Activated CD4-positive, alpha-beta T cell treated with anti-CD3 and anti-CD28 coated beads, Interleukin-2, amount 50 U/mL, for 48 hours (primary cell): Measurements from ENCODE around the gene PDLIM3.
"Not testable (repeated sequence)": the region's sequence is repeated elsewhere in the genome, so short reads cannot be mapped to it uniquely, and the experiment has no call there.

Experiments
- DNase-seq, 2 experiments: peaks; one replicate each; pipeline ENCODE4 v3.0.0-alpha.2; 2020

Gene PDLIM3, protein sequence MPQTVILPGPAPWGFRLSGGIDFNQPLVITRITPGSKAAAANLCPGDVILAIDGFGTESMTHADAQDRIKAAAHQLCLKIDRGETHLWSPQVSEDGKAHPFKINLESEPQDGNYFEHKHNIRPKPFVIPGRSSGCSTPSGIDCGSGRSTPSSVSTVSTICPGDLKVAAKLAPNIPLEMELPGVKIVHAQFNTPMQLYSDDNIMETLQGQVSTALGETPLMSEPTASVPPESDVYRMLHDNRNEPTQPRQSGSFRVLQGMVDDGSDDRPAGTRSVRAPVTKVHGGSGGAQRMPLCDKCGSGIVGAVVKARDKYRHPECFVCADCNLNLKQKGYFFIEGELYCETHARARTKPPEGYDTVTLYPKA

GRCh38 chr4:185534866-185535611 lies at the start of gene PDLIM3:
PDLIM3 (minus strand) TSS chr4:185535507; CDS start chr4:185535434, 73 bp downstream.
- DNase-seq, result peak; percentile 6 to 9

DNA sequence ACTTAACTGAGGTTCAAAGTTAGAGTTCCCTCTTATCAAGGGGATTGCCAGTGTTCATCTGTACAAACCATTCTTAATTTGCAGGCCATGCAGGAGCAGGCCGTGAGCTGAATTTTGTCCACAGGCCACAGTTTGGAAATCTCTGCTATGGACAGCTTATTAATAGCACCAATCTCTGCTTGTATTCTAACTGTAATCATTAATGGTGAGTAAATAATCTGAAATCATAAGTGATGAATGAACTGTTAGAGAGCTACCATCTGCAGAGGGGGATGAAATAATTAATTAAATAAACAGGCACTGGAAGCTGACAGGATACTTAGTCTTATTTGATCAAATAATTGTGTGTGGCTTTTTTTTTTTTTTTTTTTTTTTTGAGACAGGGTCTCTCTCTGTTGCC lies 48.5 kb upstream of the PDLIM3 start:
- no peak for DNase-seq

DNA sequence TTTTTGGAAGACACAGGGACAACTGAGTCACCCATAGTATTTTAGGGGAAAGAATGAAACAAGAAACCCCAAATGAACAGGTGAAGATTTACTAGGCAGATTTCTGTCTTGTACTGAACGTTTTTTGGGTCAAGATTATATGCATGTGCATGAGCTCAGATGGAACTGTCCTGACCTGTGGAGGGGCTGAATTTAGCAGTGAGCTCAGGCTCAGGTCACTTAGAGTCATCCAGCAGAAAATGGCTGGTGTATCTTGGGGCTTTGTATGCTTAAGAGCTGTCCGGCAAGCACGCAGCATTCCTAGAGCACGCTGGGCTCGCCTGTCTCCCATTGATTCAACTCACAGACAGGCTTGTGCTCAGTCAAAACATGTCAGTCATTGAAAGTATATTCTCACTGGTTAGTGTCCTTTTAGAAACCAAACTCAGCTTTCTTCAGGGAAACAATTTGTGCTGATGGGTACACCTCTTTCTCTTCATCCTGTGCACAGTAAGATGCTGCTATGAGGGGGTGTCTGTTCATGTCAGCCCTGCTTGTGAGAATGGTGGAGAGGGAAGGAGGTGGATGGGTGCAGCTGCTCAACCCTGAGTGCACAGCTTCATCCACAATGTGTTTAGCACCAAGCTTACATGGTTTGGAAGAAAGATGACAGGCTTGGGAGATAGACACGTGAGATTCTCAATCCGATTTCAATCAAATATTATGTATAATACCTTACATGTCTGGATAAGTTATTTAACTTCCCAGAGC lies 47.5 kb upstream of the PDLIM3 start:
- no peak for DNase-seq

DNA sequence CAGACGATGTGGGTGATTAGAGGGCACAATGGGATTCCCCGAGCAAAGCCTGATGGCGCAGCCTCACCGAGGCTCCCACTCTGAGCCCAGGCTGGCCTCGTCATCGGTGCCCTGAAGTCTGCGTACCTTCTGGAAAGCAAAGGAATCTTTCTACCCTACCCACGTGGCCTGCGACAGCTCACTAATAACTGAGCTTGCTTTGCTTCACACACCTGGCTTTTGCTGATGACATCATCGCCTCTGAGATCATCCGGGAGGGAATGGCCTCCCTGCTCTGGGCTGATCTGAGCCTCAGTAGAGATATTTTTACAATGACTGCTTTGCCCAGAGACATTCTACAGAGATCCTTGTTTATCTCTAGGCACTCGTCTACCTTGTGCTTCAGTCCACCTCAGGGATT lies 45.4 kb upstream of the PDLIM3 start:
- no peak for DNase-seq

DNA sequence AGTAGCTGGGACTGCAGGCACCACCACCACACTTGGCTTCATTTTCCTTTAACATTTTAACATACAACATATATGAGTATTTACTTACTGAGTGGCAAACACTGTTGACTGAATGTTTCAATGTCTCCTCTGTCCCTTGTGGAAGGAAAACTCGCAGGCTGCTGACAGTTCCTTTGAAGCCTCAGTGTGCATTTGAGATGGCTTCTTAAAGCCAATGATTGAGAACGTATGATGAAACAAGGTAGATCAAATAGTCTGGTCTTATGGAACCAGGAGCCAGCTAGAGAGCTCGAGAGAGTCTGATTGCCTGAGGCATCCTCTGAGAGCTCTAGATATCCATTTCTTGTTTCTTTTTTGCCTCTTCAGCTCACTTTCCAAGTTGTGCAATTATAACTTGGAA lies 43.0 kb upstream of the PDLIM3 start:
- no peak for DNase-seq

DNA sequence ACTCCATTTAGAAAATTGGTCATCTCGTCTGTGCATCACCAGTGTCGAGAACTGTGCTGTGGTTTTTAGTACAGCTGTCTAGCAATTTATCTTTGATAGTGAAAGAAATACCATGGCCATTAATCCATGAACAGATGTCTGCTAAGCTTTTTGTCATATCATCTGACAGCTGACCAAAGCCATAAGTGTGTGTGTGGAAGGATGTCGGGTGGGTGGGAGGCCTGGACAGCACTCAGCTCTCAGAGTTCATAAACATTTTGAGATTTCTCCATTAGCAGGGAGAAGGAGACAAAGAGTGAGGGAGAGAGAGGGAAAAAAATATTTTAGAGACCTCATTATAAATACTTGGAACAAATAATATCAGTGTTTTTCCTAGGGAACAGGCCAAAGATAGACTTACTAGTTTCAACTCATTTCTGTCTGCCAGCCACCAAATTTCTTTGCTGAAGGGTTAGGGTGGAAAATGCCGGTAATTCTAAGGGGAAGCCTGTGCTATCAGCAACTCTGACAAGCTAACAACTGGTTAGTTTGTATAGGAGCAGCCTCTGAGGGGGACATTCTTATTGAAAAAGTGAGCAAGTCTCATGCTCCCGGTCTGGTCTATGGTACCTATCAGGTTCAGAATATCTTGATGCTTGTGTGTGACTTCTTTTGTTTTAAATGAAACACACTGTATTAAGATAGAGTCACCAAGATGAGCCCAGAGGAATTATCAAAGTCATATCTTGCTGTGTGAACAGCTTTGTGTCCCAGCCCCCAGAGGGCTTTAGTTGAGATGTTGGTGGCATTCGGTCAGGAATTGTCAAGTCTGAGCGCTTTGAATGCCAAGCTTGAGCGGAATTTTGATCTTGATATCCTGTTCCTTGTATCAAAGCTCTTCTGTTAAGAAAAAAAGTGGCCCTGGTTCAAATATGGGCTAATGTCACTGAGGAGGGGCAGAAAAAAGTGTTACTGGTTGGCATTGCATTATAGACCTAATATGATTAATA lies 41.9 kb upstream of the PDLIM3 start:
- DNase-seq, result no peak

DNA sequence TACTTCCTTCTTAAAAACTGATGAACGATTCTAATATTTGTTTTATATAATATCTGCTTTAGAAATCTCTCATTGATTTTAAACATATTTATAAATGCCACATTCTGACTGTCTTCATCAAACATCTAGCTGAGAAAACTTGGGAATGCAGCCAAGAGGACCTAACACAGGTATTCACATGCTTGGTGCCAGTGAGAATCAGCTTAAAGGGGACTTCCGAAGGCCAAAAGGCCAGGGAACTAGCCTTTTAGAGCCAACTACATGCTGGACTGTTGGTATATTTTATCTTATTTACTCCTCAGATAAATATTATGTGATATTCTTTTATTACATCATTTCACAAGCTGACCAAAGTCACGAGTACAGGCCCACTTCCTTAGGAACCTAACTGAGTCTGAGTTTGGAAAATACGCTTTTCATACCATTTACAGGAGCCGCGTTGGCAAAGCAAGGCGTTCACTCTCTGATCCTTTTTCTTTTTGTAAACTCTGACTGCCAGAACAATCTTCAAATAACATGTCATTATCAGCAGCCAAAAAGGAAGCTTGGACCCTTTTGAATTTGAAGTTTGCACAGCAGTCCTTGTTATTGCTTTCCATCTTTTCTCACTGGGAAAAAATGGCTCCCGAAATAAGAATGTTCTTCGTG lies 41.1 kb upstream of the PDLIM3 start:
- no peak for DNase-seq

DNA sequence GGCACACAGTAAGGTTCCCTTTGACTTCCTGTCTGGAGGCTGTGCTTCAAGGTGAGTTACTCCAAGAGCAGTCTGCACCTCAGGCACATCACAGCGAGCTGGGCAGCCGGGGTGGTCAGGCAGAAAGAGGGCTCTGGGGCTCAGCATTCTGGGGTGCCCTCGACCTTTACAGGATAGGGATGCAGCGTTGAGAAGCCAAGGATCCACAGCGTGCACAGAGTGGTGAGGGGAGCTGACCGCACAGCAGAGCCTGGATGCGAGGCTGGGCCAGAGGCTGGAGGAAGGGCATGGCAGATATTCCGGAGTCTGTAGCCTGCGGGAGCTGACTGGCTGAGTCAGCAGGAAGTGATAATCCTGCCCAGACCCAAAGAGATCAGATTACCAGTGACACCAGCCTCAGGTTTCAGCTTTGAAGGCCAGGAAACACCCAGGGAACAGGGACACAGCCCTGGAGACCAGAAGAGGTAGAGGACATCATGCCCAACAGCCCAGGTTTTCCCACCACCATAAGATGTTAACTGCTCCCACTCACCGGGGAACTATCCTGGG lies 38.4 kb upstream of the PDLIM3 start:
- no peak for DNase-seq

DNA sequence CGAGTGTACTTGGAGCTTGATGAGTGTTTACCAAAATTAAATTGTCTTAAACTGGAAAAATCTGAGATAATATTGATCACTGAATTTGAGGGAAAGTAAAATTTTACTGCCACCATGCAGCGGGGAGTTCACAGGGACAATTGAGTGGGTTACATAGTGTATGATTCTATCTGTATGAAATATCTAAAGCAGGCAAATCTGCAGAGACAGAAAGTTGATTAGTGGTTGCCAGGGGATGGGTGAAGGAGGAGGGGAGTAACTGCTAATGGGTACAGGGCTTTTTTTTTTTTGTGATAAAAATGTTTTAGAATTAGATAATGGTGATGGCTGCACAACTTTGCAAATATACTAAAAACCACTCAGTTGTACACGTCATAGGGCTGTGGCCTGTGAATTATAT lies 35.4 kb upstream of the PDLIM3 start:
- DNase-seq, result no peak

DNA sequence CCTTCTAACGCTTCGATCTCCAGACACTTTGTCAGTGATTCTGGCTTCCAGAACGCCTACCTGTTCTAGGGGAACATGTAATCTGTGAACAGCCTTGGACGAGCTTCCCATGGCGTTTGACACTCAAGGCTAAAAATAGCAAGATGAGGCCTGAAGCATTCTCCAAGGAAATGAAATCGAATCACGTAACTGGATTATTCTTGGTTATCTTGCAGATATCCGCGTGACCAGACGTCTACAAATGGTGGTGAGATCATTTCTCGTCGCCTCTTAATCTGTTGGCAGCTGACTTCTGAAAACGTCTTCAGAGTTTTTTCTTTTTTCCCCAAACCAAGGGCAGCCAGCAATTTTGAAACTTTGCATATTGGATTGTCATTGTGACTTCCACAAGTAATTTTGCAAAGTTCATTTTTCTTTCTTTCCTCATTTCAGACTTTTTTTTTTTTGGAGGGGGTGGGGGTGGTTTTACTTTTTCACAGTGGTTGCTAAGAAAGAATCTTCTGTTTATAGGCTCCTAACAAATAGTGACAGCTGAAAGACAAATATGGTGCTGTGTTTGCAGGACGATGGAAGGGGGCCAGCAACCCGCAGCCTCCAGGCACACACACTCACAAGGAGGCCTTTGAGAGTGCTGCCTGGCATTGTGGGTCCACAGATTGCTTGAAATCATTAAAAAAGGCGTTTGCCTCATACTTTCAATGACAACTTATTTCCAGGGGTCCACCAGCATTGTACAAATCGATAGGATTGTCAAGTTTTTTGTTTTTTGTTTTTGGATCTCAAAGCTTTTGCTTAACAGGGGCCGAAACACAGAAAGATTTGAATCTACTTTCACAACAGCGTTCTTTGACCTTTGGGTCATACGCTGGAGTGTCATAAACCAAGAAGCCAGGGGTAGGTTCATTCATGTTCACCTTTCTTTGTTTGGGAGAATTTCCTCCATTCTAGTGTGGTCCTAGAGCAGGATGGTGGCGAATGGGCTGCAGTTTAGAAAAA lies 32.4 kb upstream of the PDLIM3 start:
- no peak for DNase-seq

- no peak for DNase-seq
Measured at GRCh38 chr4:185566972-185567371, 31.7 kb upstream of the PDLIM3 start.

DNA sequence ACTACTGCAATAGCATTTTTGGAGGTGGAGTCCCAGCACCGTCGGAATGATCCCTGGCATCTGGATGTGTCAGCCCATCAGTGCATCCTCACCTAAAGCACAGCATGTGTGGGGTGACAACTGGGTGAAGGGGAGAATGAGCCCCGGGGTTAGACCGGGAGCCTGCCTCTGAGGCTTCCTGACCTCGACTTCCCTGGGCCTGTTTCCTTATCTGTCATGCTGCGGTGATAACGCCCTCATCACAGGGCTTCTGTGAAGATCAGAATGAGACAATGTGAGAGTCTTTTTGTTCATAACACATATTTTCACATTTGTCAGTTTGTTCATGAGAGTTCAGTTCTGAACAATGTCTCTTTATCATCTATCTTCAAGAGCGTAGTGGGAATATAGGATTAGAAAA lies 31.1 kb upstream of the PDLIM3 start:
- peak; percentile 8 to 29 for DNase-seq

DNA sequence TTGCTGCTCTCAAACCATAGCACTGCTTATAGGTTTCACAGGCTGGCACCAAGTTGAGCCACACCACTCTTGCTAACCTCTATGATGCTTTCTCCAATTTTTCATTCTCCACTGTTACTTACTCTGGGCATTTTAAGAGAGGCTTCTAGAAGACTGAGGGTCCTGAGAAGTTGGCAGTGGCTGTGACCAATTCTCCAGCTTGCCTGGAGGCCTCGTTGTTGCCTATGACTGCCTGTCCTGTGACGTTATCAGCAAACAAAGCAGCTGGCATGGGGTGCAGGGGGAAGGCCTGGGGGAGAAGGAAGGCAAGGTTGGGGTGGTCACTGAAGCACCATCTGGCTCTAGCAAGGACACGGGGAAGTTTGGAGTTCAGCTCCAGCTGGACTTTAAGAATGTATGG lies 30.4 kb upstream of the PDLIM3 start:
- DNase-seq, result no peak

DNA sequence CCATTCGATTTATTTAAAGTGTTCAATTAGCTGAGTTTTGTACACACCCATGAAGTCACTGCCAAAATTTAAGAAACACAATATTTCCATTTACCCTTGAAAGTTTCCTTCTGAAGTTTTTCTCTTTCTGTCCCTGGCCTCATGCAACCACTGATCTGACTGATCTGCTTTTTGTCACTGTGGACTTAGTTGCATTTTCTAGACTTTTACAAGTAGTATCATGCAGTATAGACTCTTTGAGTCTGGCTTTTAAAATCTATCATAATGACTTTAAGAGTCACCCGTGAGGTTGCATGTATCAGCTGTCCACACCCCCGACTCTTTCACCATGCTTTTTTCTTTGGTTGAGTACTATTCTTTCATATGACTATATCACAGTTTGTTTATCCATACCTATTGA lies 29.0 kb upstream of the PDLIM3 start:
- DNase-seq, result no peak

DNA sequence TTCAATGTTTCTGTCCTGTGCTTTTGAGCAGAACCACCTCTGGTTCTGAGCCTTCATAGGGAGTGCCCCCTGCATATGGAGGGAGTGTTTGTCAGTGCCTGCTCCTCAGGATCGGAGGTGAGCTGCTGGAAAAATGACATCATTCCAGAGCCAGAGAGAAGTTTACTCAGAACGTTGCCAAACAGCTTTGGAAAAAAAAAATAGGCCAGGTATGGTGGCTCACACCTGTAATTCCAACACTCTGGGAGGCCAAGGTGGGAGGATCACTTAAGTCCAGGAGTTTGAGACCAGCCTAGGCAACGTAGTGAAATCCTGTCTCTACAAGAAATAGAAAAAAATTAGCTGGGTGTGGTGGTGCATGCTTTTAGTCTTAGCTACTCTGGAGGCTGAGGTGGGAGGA lies 27.2 kb upstream of the PDLIM3 start:
- DNase-seq, result no peak

DNA sequence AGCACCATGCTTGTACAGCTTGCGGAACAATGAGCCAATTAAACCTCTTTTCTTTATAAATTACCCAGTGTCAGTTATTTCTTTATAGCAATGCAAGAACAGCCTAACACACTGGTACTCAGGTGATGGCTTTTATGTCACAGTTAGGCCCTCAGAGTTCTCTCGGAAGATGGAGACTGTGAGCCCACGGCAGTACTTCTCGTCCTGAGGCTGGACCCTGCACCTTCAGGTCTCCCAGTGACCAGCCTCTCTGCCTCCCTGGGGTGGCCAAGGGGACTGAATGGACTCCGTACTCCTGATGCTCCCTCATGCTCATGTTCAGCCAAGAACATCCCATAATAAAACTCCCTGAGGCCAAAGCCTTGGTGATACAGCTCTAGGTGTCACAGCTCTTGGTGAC lies 25.0 kb upstream of the PDLIM3 start:
- no peak for DNase-seq

- DNase-seq, result no peak
Measured at GRCh38 chr4:185559915-185560281, 24.6 kb upstream of the PDLIM3 start.

DNA sequence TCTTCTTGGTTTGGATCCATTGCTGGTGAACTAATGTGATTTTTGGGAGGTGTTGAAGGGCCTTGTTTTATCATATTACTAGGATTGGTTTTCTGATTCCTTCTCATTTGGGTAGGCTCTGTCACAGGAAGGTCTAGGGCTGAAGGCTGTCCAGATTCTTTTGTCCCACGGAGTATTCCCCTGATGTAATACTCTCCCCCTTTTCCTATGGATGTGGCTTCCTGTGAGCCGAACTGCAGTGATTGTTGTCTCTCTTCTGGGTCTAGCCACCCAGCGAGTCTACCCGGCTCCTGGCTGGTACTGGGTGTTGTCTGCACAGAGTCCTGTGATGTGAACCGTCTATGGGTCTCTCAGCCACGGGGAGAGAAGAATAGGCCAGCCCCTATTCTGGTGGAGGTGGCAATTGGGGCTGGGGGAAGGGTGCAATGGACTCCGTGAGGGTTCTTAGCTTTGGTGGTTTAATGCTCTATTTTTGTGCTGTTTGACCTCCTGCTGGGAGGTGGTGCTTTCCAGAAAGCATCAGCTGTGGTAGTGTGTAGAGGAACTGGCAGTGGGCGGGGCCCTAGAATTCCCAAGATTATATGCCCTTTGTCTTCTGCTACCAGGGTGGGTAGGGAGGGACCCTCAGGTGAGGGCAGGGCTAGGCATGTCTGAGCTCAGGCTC lies 24.1 kb upstream of the PDLIM3 start:
- not testable (repeated sequence) for DNase-seq

- no peak for DNase-seq
Measured at GRCh38 chr4:185554365-185555126, 19.2 kb upstream of the PDLIM3 start.
